Activated T-helper 1 cell treated with Interleukin-2 at 50 U/mL for 16 hours (primary cell): ENCODE results near the gene TYW1.
A peak's percentile ranks its signal among the peaks of the same experiment; 100 is the strongest.
"Not testable (repeated sequence)": the region's sequence is repeated elsewhere in the genome, so short reads cannot be mapped to it uniquely, and the experiment has no call there.

Experiments
- DNase-seq: peaks from one replicate; pipeline ENCODE4 v3.0.0-alpha.2; 2020; ENCODE audit warnings: low read depth

TYW1 gene, protein sequence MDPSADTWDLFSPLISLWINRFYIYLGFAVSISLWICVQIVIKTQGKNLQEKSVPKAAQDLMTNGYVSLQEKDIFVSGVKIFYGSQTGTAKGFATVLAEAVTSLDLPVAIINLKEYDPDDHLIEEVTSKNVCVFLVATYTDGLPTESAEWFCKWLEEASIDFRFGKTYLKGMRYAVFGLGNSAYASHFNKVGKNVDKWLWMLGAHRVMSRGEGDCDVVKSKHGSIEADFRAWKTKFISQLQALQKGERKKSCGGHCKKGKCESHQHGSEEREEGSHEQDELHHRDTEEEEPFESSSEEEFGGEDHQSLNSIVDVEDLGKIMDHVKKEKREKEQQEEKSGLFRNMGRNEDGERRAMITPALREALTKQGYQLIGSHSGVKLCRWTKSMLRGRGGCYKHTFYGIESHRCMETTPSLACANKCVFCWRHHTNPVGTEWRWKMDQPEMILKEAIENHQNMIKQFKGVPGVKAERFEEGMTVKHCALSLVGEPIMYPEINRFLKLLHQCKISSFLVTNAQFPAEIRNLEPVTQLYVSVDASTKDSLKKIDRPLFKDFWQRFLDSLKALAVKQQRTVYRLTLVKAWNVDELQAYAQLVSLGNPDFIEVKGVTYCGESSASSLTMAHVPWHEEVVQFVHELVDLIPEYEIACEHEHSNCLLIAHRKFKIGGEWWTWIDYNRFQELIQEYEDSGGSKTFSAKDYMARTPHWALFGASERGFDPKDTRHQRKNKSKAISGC

DNA sequence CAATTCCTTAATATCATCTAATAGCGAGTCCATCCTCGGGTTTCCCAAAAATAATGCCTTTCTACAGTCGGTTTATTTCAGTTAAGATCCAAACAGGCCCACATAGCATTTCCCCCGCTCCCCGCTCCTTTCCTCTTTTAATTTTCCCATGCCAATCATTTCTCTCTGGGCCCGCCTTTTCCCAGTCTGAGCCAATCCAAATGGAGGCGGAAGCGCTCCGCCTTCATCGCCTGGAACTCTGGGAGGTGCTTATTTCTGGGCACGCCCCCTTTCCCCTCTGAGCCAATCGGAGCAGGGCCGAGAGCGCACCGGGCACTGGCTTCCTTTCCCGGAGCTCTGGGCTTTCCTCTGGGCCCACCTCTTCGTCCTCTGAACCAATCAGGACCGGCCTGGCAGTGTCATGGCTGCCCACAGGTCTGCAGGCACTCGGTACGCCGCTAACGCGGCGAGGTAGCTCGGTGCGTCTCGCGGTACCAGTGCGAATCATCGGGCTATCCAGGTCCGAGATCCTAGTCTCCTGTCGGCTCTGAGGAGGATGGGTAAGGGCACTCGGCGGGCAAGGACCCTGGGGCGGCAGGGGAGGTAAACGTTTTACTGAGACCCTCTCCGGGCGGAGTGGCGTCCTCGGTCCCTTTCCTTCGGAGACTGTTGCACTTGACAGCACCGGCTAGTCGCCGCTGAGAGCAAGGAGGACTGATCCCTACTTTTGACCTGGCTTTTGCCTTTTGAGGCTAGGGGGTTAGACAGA lies at the start of gene TYW1:
Gene TYW1, plus strand, starts transcription at position 390 of the 748 bp plus-strand sequence. Its CDS starts 146 bp downstream, at position 536.
- peak; percentile 96 for DNase-seq

DNA sequence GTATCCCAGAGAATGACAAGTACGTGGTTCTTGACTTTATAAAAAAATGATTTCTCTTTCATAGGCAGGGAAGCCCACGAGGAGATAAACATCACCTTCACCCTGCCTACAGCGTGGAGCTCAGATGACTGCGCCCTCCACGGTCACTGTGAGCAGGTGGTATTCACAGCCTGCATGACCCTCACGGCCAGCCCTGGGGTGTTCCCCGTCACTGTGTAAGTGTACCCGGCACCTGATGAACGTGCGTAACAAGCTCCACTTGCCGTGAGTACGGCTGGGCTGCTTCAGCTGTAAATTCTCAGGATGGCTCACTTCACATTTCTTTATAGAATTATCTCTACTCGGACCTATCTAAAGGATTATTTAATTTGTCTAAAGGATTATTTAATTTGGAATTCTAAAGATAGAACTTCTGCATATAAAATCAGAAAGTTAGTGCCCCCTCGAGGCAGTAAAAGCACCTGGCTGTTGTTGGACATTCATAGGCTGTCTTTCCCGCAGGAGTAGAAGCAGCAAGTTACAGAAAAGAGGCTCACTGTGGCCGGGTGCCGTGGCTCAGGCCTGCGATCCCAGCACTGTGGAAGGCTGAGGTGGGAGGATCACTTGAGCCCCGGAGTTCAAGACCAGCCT lies 48.0 kb upstream of the TYW1 start:
- no peak for DNase-seq

DNA sequence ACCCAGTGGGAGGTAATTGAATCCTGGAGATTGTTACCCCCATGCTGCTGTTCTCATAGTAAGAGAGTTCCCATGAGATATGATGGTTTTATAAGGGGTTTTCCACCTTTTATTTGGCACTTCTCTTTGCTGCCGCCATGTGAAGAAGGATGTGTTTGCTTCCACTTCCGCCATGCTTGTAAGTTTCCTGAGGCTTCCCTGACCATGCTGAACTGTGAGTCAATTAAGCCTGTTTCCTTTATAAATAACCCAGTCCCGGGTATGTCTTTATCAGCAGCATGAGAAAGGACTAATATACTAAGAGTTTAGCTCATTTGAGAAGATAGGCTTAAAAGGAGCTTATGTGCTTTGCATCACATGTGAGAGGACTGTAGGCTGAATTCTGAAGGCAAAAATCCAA lies 46.3 kb upstream of the TYW1 start:
- no peak for DNase-seq

DNA sequence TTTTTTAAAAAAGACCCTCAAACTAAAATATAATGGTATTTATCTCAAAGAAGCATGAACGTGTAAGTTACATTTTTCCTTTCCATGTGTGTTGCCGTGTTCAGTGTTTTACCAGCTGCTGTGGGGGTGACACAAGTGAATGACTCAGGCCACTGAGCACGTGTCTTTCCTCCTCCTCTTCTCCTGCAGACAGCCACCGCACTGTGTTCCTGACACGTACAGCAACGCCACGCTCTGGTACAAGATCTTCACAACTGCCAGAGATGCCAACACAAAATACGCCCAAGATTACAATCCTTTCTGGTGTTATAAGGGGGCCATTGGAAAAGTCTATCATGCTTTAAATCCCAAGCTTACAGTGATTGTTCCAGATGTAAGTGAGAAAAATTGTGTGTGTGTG lies 45.9 kb upstream of the TYW1 start:
- DNase-seq = no peak

DNA sequence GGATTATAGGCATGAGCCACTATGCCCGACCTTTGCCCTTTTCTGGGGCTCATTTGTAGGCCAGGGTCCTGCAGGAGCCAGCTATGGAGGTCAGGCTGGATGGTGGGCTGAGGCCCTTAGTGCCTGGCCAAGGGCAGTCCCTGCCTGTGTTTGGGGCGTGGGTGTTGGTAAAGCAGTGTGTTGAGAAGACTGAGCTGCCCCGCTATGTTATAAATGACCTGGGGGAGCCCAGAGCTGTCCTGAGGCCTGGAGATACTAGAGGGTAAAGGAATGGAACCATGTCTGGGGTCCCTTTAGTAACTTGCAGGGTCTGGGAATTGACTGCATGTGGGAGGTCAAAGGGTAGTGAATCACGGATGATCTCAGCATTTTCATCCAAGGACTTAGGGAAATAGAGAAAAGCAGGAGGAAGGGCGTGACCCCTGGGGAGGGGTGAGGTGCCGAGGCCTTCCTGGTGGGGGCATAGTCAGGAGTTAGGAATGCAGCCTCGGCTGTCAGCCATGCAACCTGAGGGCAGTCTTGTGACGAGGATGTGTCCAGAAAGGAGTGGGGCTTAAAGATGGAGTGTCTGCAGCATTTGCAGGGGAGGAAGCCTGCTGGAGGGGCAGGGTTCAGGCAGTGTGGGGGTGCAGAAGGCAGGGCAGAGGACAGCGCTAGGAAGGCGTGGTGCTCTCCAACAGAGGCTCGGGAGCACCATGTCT lies 44.1 kb upstream of the TYW1 start:
- DNase-seq = no peak

DNA sequence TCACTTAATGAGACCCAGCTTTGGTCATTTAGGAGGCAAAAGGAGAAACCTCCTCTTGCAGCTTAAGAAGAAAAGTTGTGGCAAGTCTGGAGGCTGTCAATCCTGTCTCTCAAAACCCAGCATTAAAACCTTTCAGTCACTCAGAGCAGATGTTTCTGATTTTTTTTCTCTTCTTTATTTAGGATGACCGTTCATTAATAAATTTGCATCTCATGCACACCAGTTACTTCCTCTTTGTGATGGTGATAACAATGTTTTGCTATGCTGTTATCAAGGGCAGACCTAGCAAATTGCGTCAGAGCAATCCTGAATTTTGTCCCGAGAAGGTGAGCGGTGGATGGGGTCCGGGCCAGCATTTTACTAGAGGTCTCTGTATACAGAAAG lies 43.6 kb upstream of the TYW1 start:
- no peak for DNase-seq

DNA sequence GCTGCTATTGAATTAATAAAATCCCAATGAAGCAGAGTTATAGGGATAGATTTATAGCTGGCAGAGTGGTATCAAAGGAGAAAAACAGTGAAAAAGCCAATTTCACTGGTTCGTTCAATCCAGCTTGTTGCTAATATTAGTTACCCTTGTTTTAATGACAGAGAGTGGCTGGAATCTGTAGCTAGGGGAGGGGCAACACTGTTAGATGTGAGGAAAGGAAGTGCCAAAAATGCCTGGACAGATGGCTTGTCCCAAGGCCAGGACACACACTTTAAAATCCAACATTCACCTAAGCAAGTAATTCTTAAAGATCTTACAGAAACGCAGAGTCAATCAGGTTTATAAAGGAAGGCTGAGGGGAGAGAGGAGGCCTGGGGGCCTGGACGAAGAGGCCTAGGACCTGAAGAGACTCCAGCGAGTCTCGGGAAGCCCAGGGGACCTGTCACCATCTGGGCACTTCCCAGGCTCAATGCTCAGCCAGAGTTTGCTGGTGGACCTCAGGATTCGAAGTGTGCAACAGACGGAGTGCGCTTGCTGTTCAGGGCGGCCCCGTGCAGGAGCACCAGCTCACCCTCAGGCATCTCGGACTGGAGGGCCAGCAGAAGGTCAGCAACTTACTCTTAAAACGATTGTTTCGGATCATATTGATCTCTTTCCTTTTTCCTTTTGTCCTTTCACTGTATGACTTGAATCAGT lies 38.9 kb upstream of the TYW1 start:
- no peak for DNase-seq

DNA sequence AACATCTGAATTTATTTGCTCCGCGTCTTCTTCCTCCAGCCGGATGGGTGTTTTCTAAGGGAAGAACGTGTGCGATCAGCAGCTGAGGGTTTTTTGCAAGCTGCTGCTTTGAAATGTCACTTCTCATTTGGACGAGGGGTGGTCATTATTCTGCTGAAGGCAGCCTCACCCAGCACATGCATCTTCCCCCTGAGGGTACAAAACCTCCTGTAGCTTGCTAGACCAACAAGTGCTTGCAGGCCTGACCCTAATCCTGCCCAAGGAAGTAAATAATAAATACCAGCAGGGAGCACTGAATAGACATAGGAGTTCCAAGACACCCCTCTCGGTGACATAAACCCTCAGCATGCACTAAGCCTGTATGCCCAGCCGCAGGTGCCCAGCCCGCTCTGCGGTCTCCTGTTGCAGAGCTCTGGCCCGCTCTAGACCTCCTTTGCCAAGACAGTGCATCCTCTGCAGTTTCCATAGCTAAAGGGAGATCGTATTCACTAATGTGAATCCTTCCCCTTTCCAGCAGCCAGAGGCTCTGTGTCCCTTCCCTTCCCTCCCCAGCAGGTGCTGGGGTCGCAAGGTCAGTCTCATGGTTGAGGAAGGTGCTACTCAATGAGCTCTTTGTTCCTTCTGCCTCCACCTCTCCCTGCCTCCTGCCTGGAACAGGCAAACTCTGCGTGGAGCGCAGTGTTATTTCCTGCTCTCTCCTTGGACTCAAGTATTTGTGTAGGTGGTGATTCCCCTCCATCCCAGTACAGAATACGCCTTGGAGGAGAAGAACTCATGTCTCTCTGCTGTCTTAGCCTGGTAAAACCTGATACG lies 37.9 kb upstream of the TYW1 start:
- no peak for DNase-seq

DNA sequence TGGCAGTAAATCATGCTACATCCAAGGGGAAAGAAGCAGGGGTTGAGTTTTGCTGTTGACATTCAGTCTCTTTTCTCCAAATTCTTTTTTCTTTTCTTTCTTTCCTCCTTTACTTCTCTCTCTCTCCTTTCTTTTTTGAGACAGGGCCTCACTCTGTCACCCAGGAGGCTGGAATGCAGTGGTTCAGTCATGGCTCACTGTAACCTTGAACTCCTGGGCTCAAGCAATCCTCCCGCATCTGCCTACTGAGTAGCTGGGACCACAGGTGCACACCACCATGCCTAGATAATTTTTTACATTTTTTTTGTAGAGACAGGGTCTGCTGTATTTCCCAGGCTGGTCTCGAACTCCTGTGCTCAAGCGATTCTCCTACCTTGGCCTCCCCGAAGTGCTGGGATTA lies 36.4 kb upstream of the TYW1 start:
- no peak for DNase-seq

DNA sequence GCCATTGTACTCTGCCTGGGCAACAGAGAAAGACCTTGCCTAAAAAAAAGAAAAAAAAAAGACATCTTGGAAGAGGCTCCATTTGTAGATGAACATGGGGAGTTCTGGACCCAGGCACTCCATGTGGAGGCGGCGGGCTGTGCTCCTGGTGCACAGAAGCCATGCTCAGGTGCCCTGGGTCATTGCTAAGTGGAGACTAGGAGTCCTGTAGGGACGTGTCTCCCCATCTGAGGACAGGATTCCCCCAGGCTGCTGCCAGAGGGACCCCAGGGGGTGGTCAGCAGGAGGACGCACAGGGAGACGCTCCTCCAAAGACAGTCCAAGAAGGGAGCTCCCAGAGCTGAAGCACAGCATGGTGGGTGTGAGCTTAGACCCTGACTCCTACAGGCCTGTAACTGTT lies 35.5 kb upstream of the TYW1 start:
- DNase-seq = no peak

DNA sequence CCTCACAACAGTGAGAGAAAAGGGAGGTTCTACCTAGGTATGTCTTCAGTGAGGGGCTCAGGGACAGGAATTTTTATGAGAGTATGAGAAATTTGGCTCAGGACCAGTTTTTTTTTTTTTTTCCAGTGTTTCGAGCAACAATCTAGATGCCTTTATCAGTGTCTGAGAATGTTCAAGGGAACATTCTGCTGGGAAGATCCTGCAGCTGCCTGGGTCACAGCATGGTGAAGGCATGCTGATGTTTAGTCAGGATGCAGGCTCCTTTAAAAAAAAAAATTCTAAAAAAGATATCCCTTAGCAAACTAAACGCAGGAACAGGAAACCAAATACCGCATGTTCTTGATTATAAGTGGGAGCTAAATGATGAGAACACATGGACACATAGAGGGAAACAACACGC lies 32.2 kb upstream of the TYW1 start:
- no peak for DNase-seq

DNA sequence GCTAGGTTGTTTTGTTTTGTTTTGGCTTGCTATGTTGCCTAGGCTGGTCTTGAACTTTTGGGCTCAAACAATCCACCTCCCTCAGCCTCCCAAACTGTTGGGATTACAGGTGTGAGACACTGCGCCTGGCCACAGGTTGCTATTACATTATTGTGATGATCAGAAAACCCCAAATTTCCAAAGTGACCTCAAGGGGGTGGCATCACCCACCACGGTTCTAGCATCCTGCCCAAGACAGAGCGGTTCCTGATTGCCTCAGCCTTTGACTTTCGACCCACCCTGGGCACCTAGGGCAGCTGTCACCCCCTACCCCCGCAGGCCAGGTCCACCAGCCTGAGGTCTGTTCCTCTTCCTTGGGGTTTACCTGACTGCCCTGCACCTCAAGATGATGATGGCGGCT lies 29.6 kb upstream of the TYW1 start:
- no peak for DNase-seq

DNA sequence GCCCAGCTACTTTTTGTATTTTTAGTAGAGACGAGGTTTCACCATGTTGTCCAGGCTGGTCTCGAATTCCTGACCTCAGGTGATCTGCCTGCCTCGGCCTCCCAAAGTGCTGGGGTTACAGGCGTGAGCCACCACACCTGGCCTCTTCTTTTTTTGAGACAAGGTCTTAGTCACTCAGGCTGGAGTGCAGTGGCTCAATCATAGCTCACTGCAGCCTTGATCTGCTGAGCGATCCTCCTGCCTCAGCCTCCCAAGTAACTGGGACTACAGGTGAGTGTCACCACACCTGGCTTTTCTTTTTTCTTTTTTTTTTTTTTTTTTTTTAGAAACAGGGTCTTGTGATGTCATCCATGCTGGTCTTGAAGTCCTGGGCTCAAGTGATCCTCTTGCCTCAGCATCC lies 27.6 kb upstream of the TYW1 start:
- DNase-seq = not testable (repeated sequence)

DNA sequence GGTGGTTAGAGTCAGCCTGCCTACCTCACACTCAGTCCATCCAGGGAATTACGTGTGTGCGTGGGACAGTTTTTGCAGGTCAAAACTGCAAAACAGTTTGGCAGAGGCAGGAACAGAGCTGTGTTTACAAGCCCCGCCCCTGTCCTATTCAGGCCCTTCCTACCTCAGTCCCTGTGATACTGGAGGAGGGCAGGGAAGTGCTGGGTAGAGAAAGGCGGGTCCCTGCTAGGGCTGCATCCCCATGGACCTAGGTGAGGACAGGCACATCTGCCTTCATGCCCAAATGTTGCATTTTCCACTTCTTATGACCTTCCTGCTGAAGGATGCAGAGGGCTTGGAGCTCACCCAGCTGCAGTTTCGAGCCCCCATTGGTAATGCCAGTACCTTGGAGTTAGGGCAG lies 26.3 kb upstream of the TYW1 start:
- DNase-seq = no peak

DNA sequence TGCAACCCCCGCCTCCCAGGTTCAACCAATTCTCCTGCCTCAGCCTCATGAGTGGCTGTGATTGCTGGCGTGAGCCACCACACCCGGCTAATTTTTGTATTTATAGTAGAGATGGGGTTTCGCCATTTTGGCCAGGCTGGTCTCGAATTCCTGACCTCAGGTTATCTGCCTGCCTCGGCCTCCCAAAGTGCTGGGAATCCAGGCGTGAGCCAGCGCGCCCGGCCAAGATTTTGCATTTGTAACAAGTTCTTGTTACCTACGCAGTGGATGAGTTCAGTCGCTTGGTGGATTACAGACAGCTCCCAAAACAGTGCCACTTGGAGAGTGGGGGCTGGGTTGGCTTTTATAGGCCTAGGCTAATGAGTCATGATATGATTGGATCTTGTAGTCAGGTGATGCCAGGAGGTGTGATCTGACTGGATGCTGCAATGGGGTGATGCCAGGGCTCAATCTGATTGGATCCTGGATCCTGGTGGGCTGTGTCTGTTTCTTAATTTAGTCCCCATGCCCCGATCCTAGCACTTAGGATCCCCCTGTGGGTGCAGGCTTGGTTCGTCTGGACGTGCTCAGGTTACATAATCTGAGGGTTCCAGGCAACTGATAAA lies 21.5 kb upstream of the TYW1 start:
- DNase-seq = no peak

DNA sequence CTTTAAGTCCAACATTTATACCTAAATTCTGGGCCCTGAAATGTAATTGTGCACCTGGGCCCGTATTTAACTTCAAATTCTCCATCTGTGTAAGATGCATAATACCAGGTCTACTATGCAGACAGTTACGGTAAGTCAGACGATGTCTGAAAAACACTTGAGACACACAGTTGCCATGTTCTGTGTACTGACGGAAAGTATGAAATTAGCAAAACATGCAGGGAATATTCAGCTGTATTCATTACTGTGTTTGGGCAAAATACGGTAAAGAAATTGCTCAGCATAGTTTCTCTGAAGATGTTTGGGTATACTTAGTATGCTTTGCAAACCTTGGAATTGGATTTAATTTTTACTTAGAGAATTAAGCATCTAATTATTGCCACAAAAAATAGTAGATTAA lies 18.3 kb upstream of the TYW1 start:
- DNase-seq = not testable (repeated sequence)

DNA sequence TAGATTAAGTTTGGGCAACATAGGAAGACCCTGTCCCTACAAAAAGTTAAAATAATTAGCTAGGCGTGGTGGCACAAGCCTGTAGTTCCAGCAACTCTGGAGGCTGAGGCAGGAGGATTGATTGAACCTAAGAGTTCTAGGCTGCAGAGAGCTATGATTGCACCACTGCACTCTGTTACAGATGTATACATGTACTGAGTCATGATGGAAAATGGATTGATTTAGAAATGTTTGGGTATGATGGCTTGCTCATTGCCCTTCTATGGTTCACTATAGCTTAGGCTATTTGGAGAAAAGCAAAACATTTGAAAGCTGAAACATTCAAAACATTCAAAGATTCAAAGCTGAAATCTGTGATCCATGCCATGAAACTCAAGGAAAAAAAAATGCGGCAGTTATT lies 17.6 kb upstream of the TYW1 start:
- DNase-seq = not testable (repeated sequence)

DNA sequence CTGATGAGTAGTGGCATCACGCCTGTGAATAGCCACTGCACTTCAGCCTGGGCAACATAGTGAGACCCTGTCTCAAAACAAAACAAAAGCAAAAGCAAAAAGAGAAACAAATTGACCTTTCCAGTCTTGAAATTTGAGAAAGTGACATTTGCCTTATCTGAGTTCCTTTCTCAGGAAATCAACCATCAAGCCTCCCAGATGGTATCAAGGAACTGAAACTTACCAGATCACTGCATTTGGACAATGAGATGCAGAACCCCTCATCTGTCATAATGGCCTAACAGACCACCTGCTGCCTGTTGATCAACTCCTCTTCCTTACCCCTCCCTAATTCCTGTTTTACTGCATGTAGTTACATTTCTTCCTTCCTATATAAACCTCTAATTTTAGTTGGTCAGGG lies 16.3 kb upstream of the TYW1 start:
- not testable (repeated sequence) for DNase-seq

DNA sequence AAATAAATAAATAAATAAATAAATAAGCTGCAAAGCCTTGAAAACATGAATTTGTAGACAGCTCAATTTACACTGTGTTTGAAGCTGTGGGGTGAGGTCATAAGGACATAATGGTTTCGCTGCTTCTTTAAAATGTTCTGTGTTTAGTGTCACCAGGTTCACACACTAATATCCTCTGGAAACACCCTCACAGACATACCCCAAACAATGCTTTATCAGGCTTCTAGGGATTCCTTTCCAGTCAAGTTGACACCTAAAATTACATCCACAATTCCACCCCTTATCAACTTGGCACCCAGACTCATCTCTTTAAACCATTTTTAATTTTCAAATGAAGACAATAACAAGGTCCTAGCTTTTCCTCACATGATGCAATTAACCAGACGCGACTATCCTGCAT lies 7.1 kb upstream of the TYW1 start:
- DNase-seq = not testable (repeated sequence)

DNA sequence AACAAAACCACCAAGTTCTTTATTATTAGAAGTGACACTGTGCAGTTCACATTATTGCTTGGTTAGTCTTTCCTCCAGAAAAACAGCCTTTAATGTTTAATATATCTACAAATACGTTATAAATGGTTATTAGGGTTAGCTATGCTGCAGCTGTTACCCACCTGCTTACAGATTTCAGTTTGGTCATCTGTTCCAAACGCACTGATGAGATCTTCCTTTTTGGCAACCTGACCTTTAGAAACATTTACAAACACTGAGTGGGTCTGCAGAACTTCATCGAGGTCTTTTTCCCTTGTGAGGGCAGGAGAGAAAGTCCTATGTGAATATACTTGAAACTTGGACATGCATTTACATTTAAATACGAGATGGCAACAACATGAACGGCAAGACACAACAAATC lies 2.6 kb upstream of the TYW1 start:
- DNase-seq = not testable (repeated sequence)
